ENCODE measurements around the gene TPRG1.

GRCh38 chr3:189143771-189144170, 28.0 kb upstream of the TPRG1 start:
- no peak for TF ChIP-seq CTCF (IDR thresholded peaks at IDR 0.05; ENCODE audit: insufficient read depth, low read length)
- no peak for TF ChIP-seq POLR2AphosphoS5 (IDR thresholded peaks at IDR 0.05; ENCODE audit: low read depth)
